GM19468 (cell line): ENCODE results near the gene PRKCE.

Experiments
- ATAC-seq: cut with Tn5 transposase; IDR thresholded peaks from one replicate; pipeline ENCODE4 v1.9.1; 2021; ENCODE audit warnings: mild to moderate bottlenecking, moderate library complexity, moderate number of reproducible peaks; ENCODE audit not compliant: unreplicated experiment; ENCODE audit errors: extremely low read depth

Gene PRKCE

DNA sequence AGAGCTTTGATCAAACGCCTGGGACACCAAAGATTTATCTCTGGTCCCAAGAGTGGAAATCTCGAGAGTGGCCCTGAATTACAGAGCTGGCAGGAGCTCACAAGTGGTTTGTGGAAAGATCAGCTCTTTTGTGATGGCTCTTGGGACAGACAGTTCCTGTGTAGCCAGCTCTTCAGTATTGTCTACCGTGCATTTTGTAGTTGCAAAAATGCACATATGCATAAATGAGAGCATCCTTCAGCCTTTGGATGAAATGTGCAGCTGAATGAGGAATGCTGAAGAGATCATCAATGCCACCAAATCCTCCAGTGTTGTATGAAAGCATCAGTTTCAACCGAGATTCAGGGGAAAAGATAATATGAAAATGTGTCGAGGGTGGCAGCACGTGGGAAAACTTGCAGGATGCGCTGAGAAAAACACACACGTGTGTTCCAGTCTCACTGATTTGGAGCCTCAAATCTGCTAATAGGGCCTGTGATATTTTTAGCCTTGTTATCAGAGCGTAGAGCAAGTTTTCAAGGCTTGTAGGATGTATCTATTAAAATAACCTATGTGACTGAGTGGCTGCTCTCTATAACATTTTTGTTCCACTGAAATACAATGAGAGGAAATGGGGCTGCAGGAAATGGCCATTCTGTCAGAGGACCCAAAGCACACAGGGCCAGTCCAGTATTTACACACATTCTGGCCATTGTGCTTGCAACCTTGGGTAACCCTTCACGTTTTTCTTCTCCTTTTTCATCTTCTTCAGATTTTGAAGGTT lies 138.7 kb downstream of the PRKCE start:
- no peak for ATAC-seq

DNA sequence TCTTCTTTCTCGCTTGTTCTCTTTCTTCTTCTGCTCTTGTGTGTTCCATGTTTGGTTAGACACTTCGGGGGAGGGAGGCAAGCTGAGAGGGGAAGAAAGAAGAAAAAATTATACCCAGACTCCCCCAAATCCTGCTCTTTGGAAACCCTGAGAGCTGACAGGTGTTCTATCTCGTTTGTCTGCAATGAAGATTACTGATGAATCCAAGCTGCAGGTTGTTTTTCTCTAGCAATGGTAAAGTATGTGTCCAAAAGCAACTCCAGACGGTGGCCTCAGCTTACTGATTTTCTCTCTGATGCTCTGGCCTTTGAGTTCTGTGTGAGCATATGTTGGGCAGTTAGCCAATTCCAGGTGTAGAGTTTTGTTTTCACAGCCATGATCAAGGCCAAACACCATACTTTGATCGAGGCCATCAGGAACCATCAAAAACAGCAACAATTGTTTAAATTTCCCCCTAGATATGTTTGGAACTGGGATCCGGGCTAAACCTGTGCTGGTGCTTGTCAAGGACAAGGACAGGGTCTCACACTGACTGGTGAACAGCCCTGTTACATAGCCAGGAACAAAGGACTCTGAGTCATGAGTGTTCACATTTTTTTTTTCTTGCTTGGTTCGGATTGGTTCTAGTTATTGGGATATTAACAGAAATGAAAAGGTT lies 142.0 kb downstream of the PRKCE start:
- no peak for ATAC-seq

- ATAC-seq = no peak
Measured at GRCh38 chr2:45794134-45794617, 142.7 kb downstream of the PRKCE start.

DNA sequence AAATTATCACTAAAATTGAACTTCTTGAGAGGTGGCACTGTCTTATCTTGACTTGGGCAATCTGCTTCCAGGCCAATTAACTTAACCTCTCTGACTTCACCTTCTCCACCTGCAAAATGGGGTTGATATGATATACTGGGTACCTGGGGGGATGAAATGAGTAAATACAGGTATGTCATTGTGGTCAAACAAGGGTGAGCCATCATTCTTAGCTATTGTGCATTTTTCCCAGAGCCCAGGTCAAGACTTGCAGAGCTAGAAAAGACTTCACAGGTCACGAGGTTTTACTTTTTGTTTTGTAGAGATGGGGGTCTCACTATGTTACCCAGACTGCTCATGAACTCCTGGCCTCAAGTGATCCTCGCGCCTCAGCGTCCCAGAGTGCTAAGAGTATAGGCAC lies 145.0 kb downstream of the PRKCE start:
- no peak for ATAC-seq

DNA sequence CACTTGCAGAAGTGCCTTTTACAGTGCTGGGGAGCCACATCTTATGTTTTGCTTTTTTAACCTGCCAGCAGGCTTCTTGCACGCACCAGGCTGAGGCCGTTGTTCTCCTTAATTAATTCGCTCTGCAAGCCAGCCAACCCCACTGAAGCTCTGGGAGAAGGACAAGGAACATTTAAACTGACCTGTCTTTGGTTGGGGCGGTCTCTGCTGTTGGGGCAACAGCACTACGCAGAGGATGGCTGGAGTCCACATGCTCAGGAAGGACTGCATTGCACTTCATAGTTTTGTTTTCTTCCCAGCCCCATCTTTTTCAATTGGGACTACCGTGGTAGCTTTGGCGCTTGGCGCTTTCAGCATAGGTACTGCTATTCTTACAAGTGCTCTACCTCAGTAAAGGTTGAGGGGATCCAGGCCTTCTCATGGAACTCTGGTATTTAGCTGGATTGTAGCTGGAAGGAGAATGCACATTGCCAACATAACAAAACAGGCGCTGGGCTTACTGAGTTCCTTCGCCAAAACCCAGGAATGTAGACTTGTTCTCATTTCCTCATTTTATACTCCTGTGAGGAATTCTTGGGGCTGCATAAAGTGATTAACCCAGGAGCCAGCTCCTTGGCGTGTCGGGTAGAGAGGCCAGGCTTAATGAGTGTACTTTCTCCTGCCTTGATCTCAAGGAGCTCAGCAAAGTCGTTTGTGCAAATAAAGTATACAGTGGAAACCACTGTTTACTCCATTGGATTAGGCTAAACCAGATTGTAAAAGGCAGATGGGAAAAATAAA lies 146.2 kb downstream of the PRKCE start:
- ATAC-seq = no peak

GRCh38 chr2:45799679-45800381 lies 148.4 kb downstream of the PRKCE start:
- no peak for ATAC-seq

- ATAC-seq = no peak
Measured at GRCh38 chr2:45802499-45803138, 151.1 kb downstream of the PRKCE start.

- ATAC-seq = no peak
Measured at GRCh38 chr2:45804987-45805755, 153.7 kb downstream of the PRKCE start.

- ATAC-seq = no peak
Measured at GRCh38 chr2:45806563-45807358, 155.3 kb downstream of the PRKCE start.

DNA sequence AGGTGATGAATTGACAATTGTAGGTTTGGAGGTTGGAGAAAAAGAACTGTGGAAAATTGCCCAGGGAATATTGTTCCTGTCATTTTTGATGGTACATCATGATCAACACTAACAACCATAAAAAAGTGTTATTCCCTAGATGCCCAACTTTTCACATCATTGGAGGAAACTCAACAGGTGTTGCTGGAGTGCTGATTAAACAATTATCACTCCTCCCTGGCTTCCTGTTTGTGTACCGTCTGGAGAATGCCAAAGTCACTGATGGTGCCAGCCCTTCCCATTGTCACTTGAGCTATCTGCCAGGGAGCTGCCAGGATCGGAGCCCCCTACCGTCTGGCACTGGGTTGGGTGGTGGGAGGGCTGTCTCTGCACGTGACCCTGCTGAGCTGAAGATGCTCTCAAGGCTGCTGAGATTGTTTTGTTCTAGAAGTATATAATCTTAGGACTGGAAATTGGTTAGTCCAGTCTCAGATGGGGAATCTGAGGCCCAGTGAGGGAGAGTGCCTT lies 156.9 kb downstream of the PRKCE start:
- no peak for ATAC-seq

- no peak for ATAC-seq
Measured at GRCh38 chr2:45809205-45809604, 157.7 kb downstream of the PRKCE start.

DNA sequence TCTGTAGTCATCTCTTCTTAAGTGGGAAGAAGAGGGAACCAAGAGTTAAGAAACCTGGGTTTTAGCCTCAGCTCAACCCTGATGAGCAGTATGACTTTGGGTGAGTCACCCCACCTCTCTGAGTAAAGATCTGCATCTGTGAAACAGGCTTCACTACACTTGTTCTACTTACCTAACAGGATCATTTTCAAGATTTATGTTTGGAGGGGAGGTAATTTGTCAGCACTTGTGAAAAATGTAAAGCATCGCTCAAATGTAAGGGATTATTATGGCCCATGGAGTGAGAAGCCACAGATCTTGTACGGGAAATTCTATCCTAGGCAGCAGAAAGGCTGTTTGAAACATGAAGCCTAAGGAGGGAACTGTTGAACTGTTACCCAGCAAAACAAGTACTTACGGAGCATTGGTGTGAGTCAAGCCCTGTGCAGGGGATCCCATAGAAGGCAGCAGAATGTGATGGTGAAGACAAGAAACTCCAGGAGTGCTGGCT lies 160.6 kb downstream of the PRKCE start:
- ATAC-seq = no peak

- no peak for ATAC-seq
Measured at GRCh38 chr2:45813003-45813941, 161.8 kb downstream of the PRKCE start.

DNA sequence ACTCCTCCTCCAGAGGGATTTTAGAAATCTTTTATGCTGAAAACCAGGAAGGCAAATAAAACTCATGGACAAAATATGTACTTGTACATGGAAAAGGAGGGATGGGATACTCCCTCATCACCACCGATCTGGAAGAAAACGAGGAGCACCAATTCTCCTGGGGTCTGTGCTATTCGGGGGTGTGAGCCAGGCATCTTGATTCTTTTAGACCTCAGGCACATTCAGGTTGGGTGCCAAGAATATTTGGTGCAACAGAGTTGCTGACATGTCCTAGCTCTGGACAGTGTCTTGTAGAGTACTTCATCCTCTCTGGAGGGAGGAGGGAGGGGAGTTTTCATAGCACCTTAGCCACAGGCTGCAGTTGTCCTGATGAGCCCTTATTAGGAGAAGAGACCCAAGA lies 163.0 kb downstream of the PRKCE start:
- no peak for ATAC-seq

GRCh38 chr2:45814951-45815621 lies 163.6 kb downstream of the PRKCE start:
- ATAC-seq = no peak

- ATAC-seq = no peak
Measured at GRCh38 chr2:45816272-45816671, 164.8 kb downstream of the PRKCE start.
